Adrenal gland (tissue), 5 donors: ENCODE results near the gene KAT6B.

ENCODE experiments used
- CTCF ChIP-seq, 6 experiments: fragments of 450-650 bp in 4 of 6; fragments of 200-600 bp in 2 of 6; sonication (generic) in 1 of 6; IDR thresholded peaks; 1 replicate in 5 of 6; 2 replicates in 1 of 6; pipeline versions ENCODE4 v1.5.1 to v1.8.0; 2016 to 2021; ENCODE audit warnings: antibody characterized with exemption in 6 of 6, mild to moderate bottlenecking in 2 of 6, moderate library complexity in 1 of 6
- POLR2A ChIP-seq, 2 donors: fragments of 450-650 bp; IDR thresholded peaks; one replicate each; pipeline ENCODE4 v1.6.1; 2017; ENCODE audit warnings: antibody characterized with exemption in 2 of 2, mild to moderate bottlenecking in 2 of 2, moderate library complexity in 1 of 2
- donor health status: DM: no; HTN: no; CAD: no.

- TF ChIP-seq CTCF (IDR thresholded peaks at IDR 0.05) (no peak), POLR2A (IDR thresholded peaks at IDR 0.05) (no peak)
Observed at GRCh38 chr10:75070476-75070875, 244.1 kb downstream of the KAT6B start.
